NCI-H146 treated with DMSO at 0.1 percent for 48 hours (cell line): ENCODE measurements around the gene PELI1.
"Not testable (repeated sequence)": the region's sequence is repeated elsewhere in the genome, so short reads cannot be mapped to it uniquely, and the experiment has no call there.

Experiments
- DNase-seq: peaks from one replicate; lab custom pipeline; 2025; ENCODE audit not compliant: unreplicated experiment; lab: John Stamatoyannopoulos, UW

Gene PELI1

GRCh38 chr2:64092502-64092901 lies 51.7 kb downstream of the PELI1 start:
- no peak for DNase-seq

DNA sequence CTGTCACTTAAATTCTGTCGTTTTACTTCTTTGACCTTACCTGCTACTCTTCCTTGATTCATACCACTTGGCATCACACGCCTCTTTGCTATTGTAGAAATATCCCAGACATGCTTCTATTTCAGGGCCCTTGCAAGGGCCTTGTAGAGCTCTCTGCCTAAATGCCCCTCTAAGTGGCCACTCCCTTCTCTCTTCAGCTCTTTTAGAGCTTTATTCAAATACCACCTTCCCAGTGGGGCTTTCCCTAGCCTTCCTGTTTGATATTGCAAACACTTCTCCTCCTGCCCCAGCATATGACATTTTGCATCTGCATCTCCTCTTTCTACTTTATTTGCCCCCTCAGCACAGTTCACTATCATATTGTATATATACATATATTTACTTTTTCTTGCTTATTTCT lies 54.0 kb downstream of the PELI1 start:
- no peak for DNase-seq

DNA sequence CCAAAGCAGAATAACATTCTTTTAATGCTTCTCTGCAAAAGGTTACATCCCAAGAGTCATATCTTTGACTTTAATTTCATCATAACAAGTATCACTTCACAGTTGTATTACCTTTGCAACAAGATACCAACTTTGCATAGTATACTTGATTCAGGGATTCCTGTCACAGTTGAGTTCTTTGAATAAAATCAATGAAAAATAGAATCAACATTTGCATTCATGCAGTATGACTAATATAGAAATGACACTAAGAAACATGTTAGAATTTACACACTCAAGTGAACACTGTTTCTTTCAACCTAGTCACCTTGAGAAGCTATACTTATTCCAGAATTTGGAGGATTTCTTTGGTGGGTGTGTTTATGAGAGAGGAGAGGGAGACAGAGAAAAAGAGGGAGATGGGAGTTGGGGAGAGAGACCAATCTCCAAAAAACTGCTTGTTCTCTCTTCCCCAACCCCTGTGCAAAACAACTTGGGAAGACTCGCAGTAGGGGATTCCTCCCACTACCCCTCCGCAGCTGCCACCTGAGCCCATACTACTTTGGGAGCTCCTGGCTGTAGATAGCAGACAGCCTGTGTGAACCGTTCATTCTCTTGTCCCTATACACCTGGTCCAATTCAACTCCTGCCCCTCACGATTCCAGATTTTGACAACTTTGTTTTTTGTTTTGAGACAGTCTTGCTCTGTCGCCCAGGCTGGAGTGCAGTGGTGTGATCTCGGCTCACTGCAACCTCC lies 57.7 kb downstream of the PELI1 start:
- no peak for DNase-seq

DNA sequence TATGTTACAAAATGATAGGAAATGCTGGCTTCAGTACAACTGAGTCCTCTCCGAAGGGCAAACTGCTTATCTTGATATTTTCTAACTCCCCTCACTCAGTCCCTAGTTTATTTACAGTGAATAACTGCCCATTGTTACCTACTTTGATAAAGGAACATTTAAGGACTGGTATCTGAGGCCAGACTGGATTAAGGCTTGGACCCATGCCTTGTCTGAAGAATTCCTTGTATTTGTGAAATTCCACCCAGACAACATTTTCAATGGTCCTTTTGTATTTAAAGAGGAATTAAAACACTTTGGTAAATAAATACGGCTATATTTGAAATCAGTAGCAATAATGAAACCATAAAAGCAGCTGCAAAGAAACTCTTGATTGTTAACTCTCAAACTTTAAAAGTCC lies 58.3 kb downstream of the PELI1 start:
- DNase-seq = no peak

DNA sequence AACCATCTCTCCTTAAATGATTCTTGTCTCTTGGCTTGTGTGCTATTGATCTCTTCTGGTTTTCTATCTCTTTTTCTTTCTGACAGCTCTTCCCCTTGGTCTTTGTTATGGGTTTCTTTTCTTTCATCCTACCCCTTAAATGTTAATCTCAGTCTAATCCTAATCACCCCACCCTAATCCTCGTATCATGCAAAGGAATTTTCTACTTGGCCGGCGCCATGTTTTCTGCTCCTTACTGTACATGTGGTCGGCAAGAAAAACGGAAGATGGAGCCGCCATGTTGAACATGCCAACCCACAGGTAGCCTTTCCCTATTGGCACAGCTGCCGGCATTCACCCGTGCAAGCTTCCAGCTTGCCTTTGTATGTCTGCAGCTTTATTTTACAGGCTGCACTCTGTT lies 63.2 kb downstream of the PELI1 start:
- DNase-seq = no peak

GRCh38 chr2:64080179-64080578 lies 64.0 kb downstream of the PELI1 start:
- no peak for DNase-seq

GRCh38 chr2:64079688-64080087 lies 64.5 kb downstream of the PELI1 start:
- not testable (repeated sequence) for DNase-seq

- DNase-seq = not testable (repeated sequence)
Measured at GRCh38 chr2:64076828-64077227, 67.4 kb downstream of the PELI1 start.

DNA sequence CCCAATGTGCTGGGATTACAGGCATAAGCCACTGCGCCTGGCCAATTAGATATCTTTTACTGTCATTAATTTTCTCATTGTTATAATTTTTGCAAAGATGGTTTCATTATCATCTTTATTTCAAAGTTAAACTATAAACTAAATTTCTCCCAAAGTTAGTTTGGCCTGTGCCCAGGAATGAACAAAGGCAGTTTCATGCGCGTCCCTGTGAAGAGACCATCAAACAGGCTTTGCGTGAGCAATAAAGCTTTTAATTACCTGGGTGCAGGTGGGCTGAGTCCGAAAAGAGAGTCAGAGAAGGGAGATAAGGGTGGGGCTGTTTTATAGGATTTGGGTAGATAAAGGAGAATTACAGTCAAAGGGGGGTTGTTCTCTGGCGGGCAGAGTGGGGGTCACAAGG lies 69.6 kb downstream of the PELI1 start:
- not testable (repeated sequence) for DNase-seq

DNA sequence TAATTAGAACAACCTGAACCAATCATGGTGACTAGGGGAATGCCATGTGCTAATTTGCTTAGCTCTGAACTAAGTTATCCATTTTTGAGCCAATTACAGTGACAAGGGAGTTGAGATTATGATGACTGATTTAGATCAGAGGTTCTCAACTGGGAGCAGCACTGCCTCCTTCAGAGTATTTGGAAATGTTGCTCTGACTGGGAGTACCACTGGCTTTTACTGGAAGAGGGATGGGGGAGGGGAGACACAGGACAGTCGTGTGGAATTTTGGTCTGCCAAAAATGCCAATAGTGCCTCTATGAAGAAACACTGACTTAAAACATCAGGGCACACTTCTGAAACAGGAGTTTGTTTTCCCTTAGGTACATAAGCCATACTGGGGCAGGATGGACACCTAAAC lies 76.9 kb downstream of the PELI1 start:
- no peak for DNase-seq

DNA sequence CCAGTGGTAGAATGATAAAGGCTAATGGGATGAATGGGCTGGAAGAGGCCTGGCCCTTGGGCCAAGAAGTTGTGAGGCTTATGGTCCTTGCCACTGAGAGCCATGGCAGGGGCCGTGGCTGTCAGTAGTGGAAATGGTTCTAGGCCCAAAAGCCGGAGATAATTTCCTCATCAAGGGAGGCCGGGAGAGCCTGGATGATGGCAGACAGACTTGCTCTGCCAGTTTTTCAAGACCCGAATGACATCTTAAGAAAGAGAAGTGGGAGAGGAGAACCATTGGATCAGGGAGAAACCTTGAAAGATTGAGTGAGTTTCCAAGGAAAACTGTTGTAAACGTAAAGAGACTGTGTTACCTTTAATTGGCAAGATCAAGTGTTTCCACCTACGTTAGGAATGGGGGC lies 78.7 kb downstream of the PELI1 start:
- no peak for DNase-seq

DNA sequence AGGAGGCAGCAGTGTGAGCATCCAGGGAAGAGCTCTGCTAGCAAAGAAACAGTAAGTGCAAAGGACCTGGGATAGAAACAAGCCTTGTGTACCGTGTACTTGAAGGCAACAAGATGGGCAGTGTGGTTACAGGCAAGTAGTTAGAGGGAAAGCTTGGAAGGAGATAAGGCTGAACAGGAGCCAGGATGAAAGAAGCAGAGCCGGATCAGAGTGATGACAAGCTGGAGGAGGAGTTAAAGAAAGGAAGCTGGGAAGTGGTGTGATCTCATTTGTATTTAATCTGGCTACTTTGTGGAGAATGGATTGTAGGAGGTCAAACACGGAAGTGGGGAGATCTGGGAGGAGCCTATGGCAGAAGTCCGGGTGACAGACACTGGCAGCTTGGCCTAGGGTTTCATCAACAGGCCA lies 80.3 kb downstream of the PELI1 start:
- DNase-seq = no peak

- no peak for DNase-seq
Measured at GRCh38 chr2:64063454-64063853, 80.8 kb downstream of the PELI1 start.

- DNase-seq = no peak
Measured at GRCh38 chr2:64062840-64063239, 81.4 kb downstream of the PELI1 start.

GRCh38 chr2:64059270-64059669 lies 85.0 kb downstream of the PELI1 start:
- no peak for DNase-seq

GRCh38 chr2:64056021-64056420 lies 88.2 kb downstream of the PELI1 start:
- no peak for DNase-seq

DNA sequence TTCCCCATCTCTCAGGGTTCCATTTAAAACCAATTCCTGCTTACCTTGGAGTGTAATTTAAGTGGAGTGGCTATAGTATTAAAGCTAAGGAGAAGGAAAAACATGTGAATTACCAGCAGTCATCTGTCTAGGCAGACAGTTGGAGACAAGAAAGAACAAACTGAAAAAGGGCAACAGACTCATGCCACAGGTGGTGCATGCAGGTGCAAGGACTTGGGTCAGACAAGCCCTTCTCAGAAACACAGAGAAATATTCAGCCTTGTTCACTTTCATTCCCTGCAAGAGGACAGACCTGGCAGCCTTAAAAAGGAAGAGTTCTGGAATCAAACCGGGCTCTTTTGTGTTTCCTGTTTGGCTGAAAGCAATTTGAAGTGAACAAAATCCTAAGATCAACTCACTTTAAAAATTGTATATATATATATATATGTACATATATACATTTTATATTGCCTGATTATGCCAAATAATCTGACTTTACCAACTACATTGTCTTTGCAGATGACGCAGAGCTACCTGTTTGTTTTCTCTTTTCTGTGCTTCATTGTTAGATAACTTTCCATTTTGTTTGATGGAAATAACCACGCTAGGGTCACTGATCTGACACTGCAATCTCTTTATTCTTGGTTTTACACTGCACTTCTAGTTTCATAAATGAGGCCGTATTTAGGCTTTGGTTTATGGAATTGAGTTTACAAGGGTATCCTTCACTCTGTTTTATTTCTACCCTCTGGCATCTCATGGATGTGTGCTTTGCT lies 89.9 kb downstream of the PELI1 start:
- no peak for DNase-seq

DNA sequence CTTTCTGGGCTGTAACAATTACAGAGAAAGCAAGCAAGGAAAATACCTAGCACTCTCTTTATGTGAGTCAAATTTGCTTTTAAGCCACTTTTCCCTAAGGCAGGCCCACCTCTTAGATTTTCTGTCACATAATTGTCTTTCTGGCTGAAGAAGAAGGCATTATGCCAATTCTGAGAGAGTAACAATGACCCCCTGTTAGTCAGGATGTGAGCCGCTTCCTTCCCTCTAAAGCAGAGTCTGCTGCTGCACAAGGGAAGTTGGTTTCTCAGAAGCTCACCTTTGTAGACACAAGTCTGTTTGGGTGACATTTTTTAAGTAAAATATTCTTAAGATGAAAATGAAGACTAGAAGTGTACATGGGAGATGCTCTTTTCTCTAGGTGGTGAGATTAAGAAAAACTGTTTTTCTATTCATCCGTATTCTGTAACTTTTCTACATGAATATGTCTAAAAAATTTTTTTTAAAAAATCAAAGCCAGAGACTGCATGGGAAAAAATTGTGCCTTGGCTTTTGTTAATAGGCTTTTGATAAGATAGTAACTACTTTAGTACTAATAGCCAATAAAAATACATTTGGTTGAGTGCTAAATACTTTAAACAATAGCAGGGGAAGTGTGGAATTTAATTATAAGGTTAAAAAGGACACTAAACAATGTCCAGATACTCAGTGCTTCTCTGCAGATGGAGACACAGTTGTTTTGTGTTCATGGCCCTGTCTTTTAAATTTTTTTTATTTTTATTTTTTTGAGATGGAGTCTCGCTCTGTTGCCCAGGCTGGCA lies 91.6 kb downstream of the PELI1 start:
- no peak for DNase-seq

DNA sequence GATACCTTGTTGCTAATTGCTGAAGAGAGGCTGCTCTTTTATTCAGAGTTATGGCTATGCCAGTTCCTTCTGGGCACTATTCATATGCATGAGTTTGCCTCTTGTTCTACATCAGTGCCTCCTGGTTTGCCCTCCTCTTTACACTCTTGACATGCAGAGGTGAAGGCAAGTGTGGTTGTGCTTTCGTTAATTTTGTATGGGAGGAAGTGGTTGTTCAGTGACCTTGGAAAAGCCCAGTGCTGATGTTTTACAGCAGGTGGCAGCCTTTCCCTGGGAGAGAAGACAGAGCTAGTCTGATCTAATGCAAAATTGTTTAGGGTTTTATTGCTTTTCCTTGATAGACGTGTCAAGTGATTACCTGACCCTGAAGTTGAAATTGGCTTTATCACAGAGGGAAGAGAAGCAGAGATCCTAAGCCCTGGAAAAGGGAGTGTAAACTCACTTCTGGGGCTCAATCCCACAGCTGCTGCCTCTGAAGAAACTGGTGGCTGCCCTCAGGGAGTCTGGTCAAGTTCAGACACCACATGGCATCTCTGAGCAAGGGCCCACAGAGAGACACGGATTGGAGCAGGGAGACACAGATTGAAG lies 94.5 kb downstream of the PELI1 start:
- peak; percentile 65 for DNase-seq

- no peak for DNase-seq
Measured at GRCh38 chr2:64045938-64046337, 98.3 kb downstream of the PELI1 start.
